Brain microvascular endothelial cell (primary cell): ENCODE measurements around the gene KCNA10.
"Not testable (repeated sequence)": the region's sequence is repeated elsewhere in the genome, so short reads cannot be mapped to it uniquely, and the experiment has no call there.

ENCODE experiments used
- DNase-seq: peaks from one replicate; pipeline ENCODE4 v3.0.0-alpha.2; 2020
- H3K27ac ChIP-seq: fragments of 250-450 bp; sonication (Bioruptor Pico); 2 replicates; pipeline ENCODE4 v1.5.1; 2020; ENCODE audit warnings: mild to moderate bottlenecking, moderate library complexity
- H3K27me3 ChIP-seq: fragments of 250-450 bp; sonication (Bioruptor Pico); replicated peaks from 2 replicates; pipeline ENCODE4 v1.5.1; 2020; ENCODE audit warnings: mild to moderate bottlenecking
- H3K36me3 ChIP-seq: fragments of 250-450 bp; sonication (Bioruptor Pico); replicated peaks from 2 replicates; pipeline ENCODE4 v1.5.1; 2020; ENCODE audit warnings: mild to moderate bottlenecking
- H3K4me3 ChIP-seq: 2 replicates; pipeline ENCODE4 v1.5.1; 2011; ENCODE audit warnings: low read depth, mild to moderate bottlenecking, control low read depth, low read length, moderate library complexity
- CTCF ChIP-seq: IDR thresholded peaks from 2 replicates; pipeline ENCODE4 v1.5.1; 2011; ENCODE audit warnings: low read depth, mild to moderate bottlenecking, moderate library complexity, low read length, control low read depth, inconsistent platforms; ENCODE audit errors: missing control alignments
- in situ Hi-C: cut with HindIII; loops from 2 replicates; pipeline ENCODE4 v1.10.0; 2017; ENCODE audit warnings: low sequenced_read_pairs, low pct_ligation_motif_present

The KCNA10 gene

GRCh38 chr1:110511436-110511835, 7.5 kb downstream of the KCNA10 start:
- Histone ChIP-seq H3K4me3 (no peak overlapping the region), H3K27ac (no peak overlapping the region), H3K27me3 (no peaks in the 10 kb centered on the region), H3K36me3 (no peaks in the 10 kb centered on the region)
- in situ Hi-C loops: no loop called here
- no peak for TF ChIP-seq CTCF
- DNase-seq: no peak

- H3K27ac ChIP-seq, H3K27me3 ChIP-seq, DNase-seq, in situ Hi-C loops, H3K4me3 ChIP-seq, H3K36me3 ChIP-seq: not testable (repeated sequence)
Observed at GRCh38 chr1:110510921-110511320, 8.1 kb downstream of the KCNA10 start.

- no peak for TF ChIP-seq CTCF
- DNase-seq: no peak
- no peaks in the 10 kb centered on the region for H3K27me3 ChIP-seq
- in situ Hi-C loops: no loop called here
- H3K36me3 ChIP-seq: no peaks in the 10 kb centered on the region
- H3K4me3 ChIP-seq: no peak overlapping the region
- no peak overlapping the region for H3K27ac ChIP-seq
Observed at GRCh38 chr1:110509655-110510054, 9.3 kb downstream of the KCNA10 start.

- TF ChIP-seq CTCF: no peak
- Histone ChIP-seq H3K36me3 (no peaks in the 10 kb centered on the region), H3K4me3 (no peak overlapping the region), H3K27ac (no peak overlapping the region), H3K27me3 (no peaks in the 10 kb centered on the region)
- in situ Hi-C loops: no loop called here
- no peak for DNase-seq
Observed at GRCh38 chr1:110508028-110508940, 10.7 kb downstream of the KCNA10 start.

GRCh38 chr1:110506541-110506940, 12.4 kb downstream of the KCNA10 start:
- in situ Hi-C loops: no loop called here
- no peak for TF ChIP-seq CTCF
- no peak overlapping the region for H3K4me3 ChIP-seq
- no peaks in the 10 kb centered on the region for H3K36me3 ChIP-seq
- no peak overlapping the region for H3K27ac ChIP-seq
- H3K27me3 ChIP-seq: no peaks in the 10 kb centered on the region
- DNase-seq: no peak

- Histone ChIP-seq H3K4me3 (no peak overlapping the region), H3K36me3 (no peaks in the 10 kb centered on the region), H3K27me3 (no peaks in the 10 kb centered on the region), H3K27ac (no peak overlapping the region)
- no peak for DNase-seq
- in situ Hi-C loops: no loop called here
- TF ChIP-seq CTCF: no peak
Observed at GRCh38 chr1:110505596-110505995, 13.4 kb downstream of the KCNA10 start.
